Thyroid gland (tissue), 4 donors: ENCODE data around the gene COL8A1. TPM values are rescaled to one million over a fixed set of nuclear protein-coding genes. Genes with fewer than 3 reads are reported as not detected.

Experiments used
- DNase-seq, 2 donors: peaks; one replicate each; pipeline ENCODE4 v3.0.0-alpha.2; 2019
- H3K27ac ChIP-seq, 3 donors: fragments of 200-600 bp; sonication (generic); 1 replicate in 2 of 3; 2 replicates in 1 of 3; pipeline ENCODE4 v1.5.1; 2016 to 2019; ENCODE audit warnings: mild to moderate bottlenecking in 1 of 3, moderate library complexity in 1 of 3
- H3K27me3 ChIP-seq: fragments of 200-600 bp; sonication (generic); one replicate; pipeline ENCODE4 v1.5.1; 2019
- H3K36me3 ChIP-seq, 2 donors: fragments of 200-600 bp; sonication (generic); one replicate each; pipeline ENCODE4 v1.5.1; 2016 to 2019
- H3K4me1 ChIP-seq, 2 donors: fragments of 200-600 bp; sonication (generic); one replicate each; pipeline ENCODE4 v1.5.1; 2017 to 2019
- H3K4me3 ChIP-seq, 3 donors: fragments of 200-600 bp; sonication (generic); replicated peaks in 1 of 3; 1 replicate in 2 of 3; 2 replicates in 1 of 3; pipeline ENCODE4 v1.5.1; 2016; ENCODE audit warnings: mild to moderate bottlenecking in 1 of 3
- H3K9me3 ChIP-seq: fragments of 200-600 bp; sonication (generic); one replicate; pipeline ENCODE4 v1.5.1; 2017
- CTCF ChIP-seq, 6 experiments: fragments of 200-600 bp in 3 of 6; fragments of 450-650 bp in 3 of 6; sonication (generic) in 3 of 6; IDR thresholded peaks; one replicate each; pipeline ENCODE4 v1.5.1; 2016 to 2019; ENCODE audit warnings: antibody characterized with exemption in 6 of 6, mild to moderate bottlenecking in 2 of 6, inconsistent platforms in 1 of 6, moderate library complexity in 1 of 6
- POLR2A ChIP-seq, 2 donors: fragments of 450-650 bp; IDR thresholded peaks; one replicate each; pipeline ENCODE4 v1.6.1; 2017; ENCODE audit warnings: antibody characterized with exemption in 2 of 2, mild to moderate bottlenecking in 2 of 2, moderate library complexity in 1 of 2
- WGBS, 2 donors: methylation state at CpG; one replicate each; pipeline ENCODE4 v1.1.5; 2017; 5-methylcytosine and 5-hydroxymethylcytosine counted together
- intact Hi-C: fragments of 100-400 bp; cut with DNase I; formaldehyde crosslinking; loops from one replicate; pipeline ENCODE4 v1.15.1; 2023
- total RNA-seq, 4 donors: library from RNA; depleted of rRNA; stranded (reverse); fragments of >200 nt; gene quantifications; one replicate each; pipeline ENCODE4 v1.2.3, GENCODE V29; 2016

The COL8A1 gene
- total RNA-seq, 4 donors from 2014 or later = 65.6 to 156 (median 95.6) TPM

- Histone ChIP-seq H3K36me3 (no peaks in the 10 kb centered on the region), H3K27me3 (no peaks in the 10 kb centered on the region), H3K4me3 (peak overlapping the region in 1 of 3 donors; percentile 5), H3K4me1 (peaks cover 9 to 27% of the 10 kb centered on the region in 2 donors), H3K27ac (peak overlapping the region; percentile 47 to 85 (median 79)), H3K9me3 (no peaks in the 10 kb centered on the region)
- intact Hi-C loops = no loop called here
- TF ChIP-seq POLR2A (IDR thresholded peaks at IDR 0.05) (peak in 1 of 2 donors; percentile 33), CTCF (IDR thresholded peaks at IDR 0.05) (no peak)
- WGBS, 2 donors = 7 to 13% methylated on average over 1 of the region's 1 CpG
- no peak for DNase-seq
These were observed 1.2 kb downstream of the COL8A1 start for GRCh38 chr3:99639579-99639978.

GRCh38 chr3:99640214-99640851, 1.9 kb downstream of the COL8A1 start:
- no peaks in the 10 kb centered on the region for H3K9me3 ChIP-seq
- WGBS, 2 donors = 73 to 91% methylated on average over 6 of the region's 6 CpGs
- peaks cover 13 to 27% of the 10 kb centered on the region in 2 donors for H3K4me1 ChIP-seq
- H3K27ac ChIP-seq = peak overlapping the region; percentile 47 to 85 (median 79)
- intact Hi-C loops = loop anchor here (5.0 kb wide), 1 partner anchor 112 kb away; no protein-coding TSS in a partner anchor
- H3K36me3 ChIP-seq = no peaks in the 10 kb centered on the region
- no peaks in the 10 kb centered on the region for H3K27me3 ChIP-seq
- no peak for DNase-seq
- H3K4me3 ChIP-seq = no peak overlapping the region
- no peak for TF ChIP-seq POLR2A (IDR thresholded peaks at IDR 0.05)

- intact Hi-C loops = loop anchor here (5.0 kb wide), 1 partner anchor 111 kb away; no protein-coding TSS in a partner anchor
- Histone ChIP-seq H3K4me1 (peaks cover 21 to 36% of the 10 kb centered on the region in 2 donors), H3K9me3 (no peaks in the 10 kb centered on the region), H3K36me3 (no peaks in the 10 kb centered on the region), H3K27me3 (no peaks in the 10 kb centered on the region), H3K27ac (peak overlapping the region; percentile 24 to 79 (median 64)), H3K4me3 (no peak overlapping the region)
- TF ChIP-seq CTCF (IDR thresholded peaks at IDR 0.05) (no peak), POLR2A (IDR thresholded peaks at IDR 0.05) (no peak)
- 66 to 90% methylated on average over 2 of the region's 2 CpGs for WGBS, 2 donors
- DNase-seq = no peak
These were observed 3.1 kb downstream of the COL8A1 start for GRCh38 chr3:99641480-99641879.

- TF ChIP-seq CTCF (IDR thresholded peaks at IDR 0.05) (no peak), POLR2A (IDR thresholded peaks at IDR 0.05) (no peak)
- Histone ChIP-seq H3K4me1 (peaks cover 21 to 36% of the 10 kb centered on the region in 2 donors), H3K27ac (peak overlapping the region; percentile 16 to 79 (median 21)), H3K27me3 (no peaks in the 10 kb centered on the region), H3K9me3 (no peaks in the 10 kb centered on the region), H3K4me3 (no peak overlapping the region), H3K36me3 (no peaks in the 10 kb centered on the region)
- WGBS, 2 donors = 24 to 51% methylated on average over 1 of the region's 1 CpG
- no peak for DNase-seq
- intact Hi-C loops = loop anchor here (5.0 kb wide), 1 partner anchor 110 kb away; no protein-coding TSS in a partner anchor
These were observed 3.6 kb downstream of the COL8A1 start for GRCh38 chr3:99641982-99642381.

GRCh38 chr3:99644017-99644416, 5.6 kb downstream of the COL8A1 start:
- H3K27ac ChIP-seq = peak overlapping the region in 2 of 3 donors; percentile 22
- peaks cover 24 to 55% of the 10 kb centered on the region in 2 donors for H3K4me1 ChIP-seq
- no peaks in the 10 kb centered on the region for H3K36me3 ChIP-seq
- DNase-seq = no peak
- intact Hi-C loops = loop anchor here (5.0 kb wide), 1 partner anchor 108 kb away; no protein-coding TSS in a partner anchor
- H3K9me3 ChIP-seq = no peaks in the 10 kb centered on the region
- H3K27me3 ChIP-seq = no peaks in the 10 kb centered on the region
- H3K4me3 ChIP-seq = no peak overlapping the region
- TF ChIP-seq CTCF (IDR thresholded peaks at IDR 0.05) = no peak
- no peak for TF ChIP-seq POLR2A (IDR thresholded peaks at IDR 0.05)
